HT1080 (cell line): ENCODE measurements around the gene PPP1R16B. TPM values are rescaled to one million over a fixed set of nuclear protein-coding genes. Genes with fewer than 3 reads are reported as not detected.

ENCODE experiments used
- DNase-seq: peaks from one replicate; pipeline ENCODE4 v3.0.0-alpha.2; 2015; ENCODE audit warnings: low read depth
- polyA plus RNA-seq, 2 experiments: library from polyadenylated mRNA; depleted of rRNA; stranded (reverse); fragments of >200 nt; gene quantifications; 2 replicates each; pipeline ENCODE4 v1.2.3, GENCODE V29; 2015
- total RNA-seq: library from RNA; depleted of rRNA; stranded (reverse); fragments of >200 nt; shearing (Covaris generic); gene quantifications from 2 replicates; pipeline ENCODE4 v1.2.3, GENCODE V29; 2014; rRNA removed

Gene PPP1R16B
- total RNA-seq = 0.03 and 0.05 TPM in 2 replicates
- polyA plus RNA-seq (2015; cell fraction: cytosol; rRNA removed) = 0.07 and 0.10 TPM in 2 replicates
- polyA plus RNA-seq (2015; cell fraction: nucleus; rRNA removed) = 0.02 and 0.06 TPM in 2 replicates

DNA sequence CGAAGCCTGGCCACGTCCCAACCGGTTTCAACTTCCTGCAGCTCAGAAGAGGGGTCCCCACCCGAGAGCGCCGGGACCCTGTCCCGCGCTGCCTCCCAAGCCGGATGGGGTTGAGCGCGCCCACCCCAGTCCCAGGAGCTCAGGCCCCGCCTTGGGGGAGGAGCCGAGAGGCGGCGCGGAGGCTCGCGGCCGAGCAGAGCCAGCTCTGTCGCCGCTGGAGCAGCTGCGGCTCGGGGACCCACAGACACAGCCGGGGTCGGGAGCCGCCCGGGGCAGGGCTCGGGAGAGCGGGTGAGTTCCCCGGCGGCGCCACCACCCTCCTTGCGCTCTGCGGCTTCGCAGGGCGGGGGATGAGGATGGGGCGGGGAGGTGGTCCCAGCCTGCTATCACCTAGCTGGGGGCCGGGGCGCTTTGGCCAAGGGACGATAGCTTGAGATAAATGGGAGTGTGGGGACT, at the start of gene PPP1R16B:
Gene PPP1R16B (plus strand): TSS at position 196 of the 456 bp plus-strand sequence. CDS start 30,229 bp downstream, outside the sequence.
- DNase-seq = no peak

DNA sequence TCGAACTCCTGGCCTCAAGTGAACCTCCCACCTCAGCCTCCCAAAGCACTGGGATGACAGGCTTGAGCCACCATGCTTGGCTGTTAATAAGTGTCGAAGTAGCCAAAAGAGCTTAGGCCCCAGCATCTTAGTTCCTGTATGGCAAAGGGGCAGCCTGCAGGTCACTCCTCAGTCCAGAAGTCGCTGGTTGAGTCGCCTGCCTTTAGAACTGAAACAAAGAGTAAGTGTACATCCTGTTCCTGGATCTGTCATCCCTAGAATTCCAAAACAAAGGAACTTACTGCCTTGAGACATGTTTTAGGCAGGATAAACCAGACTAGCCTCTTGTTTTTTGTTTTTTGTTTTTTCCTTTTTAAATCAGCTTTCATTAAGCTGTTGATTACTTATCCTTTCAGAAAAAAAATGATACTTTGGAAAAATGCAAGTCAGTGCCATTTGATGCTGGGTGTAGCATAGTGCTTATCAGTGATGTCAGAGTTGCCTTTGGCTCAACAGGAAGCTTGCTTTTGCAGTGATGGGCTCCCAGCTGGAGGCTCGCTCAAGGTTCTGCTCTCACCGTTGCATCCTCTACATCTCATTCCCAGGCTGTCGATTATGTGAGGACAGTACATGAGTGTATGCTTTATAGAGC, 48.2 kb upstream of the PPP1R16B start:
- DNase-seq = no peak

DNA sequence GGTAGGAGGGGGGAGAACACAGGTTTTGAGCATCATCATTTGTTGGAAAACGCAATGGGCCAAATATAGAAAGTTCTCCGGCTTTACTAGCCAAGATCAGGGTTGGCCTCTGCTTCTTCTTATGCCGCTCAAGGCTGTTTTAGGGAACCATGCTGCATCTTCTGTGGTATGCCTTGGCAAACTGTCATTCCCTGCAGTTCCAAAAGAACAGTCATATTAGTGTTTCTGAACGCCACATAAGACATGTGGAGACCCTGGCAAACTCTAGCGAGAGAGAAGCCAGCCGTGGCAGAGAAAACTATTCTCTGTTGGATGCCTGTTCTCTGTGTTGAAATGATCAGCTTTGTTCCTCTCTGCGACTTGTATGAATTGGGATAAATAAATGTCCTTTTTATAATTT, 46.4 kb upstream of the PPP1R16B start:
- DNase-seq = no peak

DNA sequence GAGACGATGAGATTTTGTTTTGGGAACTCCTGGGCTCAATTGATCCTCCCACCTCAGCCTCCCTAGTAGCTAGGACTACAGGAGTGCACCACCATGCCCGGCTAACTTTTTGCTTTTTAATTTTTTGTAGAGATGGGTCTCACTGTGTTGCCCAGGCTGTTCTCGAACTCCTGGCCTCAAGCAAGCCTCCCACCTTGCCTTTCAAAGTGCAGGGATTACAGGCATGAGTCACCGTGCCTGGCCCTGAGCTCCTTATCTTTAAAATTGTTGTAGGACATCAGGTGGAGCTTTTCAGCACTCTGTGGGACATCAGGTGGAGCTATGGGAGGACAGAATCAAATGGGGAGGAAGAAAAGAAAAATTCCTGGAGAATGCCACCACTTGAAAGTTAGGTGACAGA, 44.5 kb upstream of the PPP1R16B start:
- no peak for DNase-seq

DNA sequence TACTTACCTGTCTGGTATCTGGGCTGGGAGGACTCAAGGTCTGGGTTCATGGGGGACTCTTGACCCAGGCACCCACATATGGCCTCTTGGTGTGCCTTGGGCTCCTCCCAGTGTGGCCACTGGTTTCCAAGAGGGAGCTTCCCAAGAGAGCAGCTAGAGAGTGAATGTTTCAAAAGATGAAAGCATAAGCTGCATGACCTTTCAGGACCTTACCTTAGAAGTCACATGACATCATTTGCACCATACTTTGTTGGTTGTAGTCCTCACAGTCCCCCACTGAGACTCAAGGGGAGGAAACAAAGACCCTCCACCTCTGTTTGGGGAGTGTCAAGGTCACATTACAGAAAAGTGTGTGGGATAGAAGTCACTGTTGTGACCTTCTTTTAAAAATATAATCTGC, 43.3 kb upstream of the PPP1R16B start:
- no peak for DNase-seq

DNA sequence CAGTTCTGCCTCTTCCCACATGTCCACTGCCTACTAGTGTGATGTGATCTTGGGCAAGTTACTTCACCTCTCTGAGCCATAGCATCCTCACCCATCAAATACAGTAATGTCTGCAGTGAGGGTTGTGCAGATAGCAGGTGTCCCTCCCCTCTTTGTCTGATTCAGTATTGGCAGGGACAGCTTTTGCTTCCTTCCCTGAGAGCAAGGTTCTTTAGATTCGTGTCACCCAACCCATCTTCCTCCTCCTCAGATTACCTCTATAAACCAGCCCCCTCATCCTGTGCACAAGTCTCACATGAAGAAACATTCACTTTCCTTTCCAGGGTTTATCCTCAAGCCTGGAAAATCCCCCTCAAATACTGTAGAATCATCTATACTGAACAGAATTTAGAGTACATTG, 41.9 kb upstream of the PPP1R16B start:
- DNase-seq = no peak

DNA sequence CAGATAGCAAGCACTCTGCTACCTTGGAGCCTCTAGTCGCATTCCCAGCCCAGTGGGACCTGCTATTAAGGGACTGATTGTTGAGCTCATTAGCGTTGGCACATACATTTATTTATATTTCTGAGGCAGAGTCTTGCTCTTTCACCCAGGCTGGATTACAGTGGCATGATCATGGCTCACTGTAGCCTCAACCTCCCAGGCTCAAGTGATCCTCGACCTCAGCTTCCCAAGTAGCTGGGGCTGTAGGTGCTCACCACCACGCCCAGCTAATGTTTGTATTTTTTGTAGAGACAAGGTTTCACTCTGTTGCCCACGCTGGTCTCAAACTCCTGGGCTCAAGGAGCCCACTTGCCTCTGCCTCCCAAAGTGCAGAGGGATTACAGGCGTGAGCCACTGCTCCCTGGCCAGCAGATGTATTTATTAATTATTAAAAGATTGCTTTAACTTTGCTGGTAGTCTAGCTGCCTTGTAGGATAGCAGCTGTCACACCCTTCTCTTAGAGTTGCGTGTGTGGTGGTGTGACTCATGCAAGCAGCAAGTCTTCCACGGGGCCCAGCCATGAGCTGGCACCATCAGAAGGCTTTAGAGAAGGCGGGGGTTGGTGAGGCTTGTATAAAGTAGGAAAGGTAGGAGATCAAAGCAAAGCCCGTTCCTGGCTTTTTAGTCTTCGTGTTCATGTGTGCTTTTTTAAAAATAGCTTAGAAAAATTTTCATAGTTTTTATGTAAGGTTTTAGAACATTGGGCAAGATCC, 40.8 kb upstream of the PPP1R16B start:
- peak; percentile 87 for DNase-seq

DNA sequence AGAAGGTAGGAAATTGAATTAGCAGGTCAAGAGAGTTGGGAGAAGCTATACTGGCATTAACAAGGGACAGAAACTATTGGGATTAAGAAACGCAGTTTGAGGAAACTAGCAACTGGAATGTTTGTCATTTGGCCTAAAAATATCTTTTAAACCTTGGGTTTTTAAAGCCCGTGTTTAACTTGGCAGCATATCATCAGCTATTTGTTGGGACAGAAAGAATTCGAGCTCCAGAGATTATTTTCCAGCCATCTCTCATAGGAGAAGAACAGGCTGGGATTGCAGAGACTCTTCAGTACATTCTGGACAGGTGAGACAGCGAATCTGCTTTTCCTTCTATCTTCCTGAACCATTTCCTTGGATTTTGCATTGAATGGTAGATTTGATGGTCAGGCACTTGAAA, 39.4 kb upstream of the PPP1R16B start:
- DNase-seq = no peak

DNA sequence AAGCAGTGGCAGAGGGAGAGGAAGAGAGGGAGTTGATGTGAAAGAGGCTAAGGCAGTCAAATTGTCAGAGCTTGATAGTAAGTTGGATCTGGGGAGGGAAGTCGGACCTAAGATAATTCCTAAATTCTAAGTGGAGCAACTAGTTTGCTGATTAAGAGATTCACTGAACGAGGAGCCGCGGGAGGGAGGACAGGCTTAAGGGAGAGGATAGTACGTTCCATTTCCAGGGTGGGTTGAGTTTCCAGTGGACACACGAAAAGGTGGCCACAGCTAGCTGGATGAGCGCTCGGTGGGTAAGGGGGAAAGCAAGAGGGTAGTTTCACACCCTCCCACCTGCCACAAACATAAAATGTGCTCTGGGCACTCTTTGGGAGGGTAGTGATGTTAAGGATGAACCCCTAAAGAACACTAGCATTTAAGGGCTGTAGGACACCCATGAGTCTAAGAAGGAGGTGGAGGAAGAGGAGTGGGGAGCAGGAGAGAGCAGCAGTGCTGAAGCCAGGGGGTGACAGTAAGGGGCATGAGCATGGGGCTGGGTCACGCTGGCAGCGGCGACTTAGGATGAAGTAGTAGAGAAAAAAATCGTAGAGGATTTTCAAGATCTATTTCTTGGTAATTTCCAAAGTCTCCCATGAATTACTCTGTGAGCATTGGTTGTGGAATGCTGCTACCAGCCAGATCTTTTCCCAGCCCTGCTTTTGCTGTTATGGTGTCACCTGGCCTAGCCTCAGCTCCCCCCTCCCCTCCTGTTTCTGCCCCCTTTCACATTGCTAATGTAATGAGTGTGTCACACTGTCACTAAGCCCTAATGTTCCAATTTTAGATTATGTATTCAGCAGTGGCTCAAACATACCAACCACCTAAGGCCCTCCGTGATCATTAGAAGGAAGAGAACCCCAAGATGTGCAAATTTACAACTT, 35.9 kb upstream of the PPP1R16B start:
- no peak for DNase-seq

DNA sequence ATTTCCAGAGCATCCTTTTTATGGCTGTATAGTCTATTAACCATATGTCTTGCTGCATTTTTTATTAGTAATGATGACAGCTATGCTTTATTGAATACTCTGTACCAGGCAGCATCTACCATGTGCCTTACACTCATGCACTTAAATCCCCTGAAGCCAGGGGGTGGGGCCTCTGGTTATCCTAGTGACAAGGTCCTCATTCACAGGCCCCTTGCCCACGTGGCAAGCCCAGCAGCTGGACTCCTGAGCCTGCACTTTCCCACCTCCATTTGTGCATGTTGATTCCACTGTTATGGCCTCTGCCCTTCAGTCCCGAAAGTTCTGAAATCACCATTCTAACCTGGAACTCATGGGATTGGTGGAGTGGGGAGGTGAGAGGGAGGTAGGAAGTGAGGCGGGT, 35.0 kb upstream of the PPP1R16B start:
- DNase-seq = no peak

DNA sequence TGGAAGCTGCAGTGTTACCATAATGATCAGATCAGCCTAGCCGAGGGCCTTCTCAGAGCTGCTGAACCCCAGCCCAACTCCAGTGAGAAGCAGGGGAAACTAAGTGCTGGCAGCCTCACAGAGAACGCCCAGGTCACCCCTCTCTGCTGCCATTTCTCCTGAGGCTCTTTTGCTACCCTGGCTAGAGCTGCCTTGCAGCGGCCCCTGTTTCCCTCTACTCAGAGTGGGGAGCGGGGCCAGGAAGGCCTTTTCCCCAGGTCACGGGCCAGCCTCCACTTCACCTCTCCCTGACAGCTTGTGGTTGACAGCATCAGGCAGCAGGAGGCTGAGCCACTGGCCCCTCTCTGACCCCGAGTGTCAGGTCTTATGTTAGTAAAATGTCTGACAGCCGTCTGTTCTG, 34.5 kb upstream of the PPP1R16B start:
- no peak for DNase-seq

DNA sequence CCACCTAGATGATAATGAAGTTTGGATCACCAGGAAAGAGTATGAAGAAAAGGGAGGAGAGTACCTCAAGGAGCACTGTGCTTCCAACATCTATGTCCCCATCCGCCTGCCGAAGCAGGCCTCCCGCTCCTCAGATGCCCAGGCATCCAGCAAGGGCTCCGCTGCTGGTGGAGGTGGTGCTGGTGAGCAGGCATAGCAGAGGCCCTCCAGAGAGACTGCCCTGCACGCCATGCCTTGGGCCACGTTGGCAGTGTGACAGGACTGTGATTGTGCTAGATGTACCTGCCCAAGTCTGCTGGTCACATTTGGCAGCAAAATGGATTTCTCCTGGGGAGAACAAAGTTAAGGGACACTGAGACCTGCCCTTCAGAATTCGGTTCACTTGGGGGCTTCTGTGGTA, 33.9 kb upstream of the PPP1R16B start:
- no peak for DNase-seq

DNA sequence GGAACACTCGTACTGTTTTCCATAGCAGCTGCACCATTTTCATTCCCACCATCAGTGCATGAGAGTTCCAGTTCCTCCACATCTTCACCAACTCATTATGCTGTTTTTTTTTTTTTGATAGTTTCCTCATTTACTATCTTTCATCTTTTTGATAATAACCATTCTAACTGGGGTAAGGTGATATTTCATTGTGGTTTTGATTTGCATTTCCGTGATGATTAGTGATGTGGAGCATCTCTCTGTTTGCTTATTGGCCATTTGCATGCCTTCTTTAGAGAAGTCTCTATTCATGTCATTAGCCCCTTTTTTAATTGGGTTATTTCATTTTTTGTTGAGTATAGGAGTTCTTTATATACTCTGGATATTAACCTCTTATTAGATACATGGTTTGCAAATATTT, 31.3 kb upstream of the PPP1R16B start:
- DNase-seq = no peak

DNA sequence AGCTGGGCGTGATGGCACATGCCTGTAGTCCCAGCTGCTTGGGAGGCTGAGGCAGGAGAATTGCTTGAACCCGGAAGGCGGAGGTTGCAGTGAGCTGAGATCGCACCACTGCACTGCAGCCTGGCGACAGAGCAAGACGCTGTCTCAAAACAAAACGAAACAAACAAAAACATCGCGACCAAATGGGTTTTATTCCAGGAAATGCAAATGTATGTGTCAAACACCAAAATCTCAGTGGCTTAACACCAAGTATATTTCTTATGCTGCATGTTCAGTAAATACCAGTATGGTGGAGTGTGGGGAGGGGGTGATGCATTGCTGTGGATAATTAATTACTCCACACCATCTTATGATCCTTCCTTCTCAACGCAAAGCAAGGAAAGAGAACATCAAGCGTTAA, 29.1 kb upstream of the PPP1R16B start:
- no peak for DNase-seq

DNA sequence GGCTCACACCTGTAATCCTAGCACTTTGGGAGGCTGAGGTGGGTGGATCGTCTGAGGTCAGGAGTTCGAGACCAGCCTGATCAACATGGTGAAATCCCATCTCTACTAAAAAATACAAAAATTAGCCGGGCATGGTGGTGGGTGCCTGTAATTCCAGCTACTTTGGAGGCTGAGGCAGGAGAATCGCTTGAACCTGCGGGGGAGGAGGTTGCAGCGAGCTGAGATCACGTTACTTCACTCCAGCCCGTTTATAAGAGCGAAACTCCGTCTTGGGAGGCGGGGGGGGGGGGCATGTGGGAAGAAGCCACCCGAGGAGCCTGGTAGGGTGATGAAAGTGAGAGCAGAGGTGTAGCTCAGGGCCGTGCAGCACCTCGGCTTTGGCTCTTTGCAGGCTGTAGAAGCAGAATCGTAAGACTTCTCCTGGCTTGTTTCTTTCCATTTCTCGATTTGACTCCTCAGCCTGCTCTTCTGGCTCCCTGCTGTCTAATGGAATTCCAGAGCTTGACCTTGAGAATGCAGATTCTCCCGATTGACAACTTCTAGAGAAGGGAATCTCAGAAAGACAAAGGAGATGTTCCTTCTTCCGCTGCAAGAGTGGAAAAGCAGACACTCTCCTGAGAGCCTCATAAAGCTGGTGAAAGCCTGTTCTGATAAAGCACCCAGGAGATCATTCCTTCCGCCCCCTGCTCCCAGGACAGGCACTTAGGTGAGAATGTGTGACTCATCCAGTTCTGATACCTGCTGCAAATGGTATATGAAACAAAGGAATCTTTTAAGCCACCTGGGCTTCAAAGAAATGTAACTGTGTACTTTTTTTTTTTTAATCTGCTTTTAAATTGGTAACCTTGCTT, 26.0 kb upstream of the PPP1R16B start:
- no peak for DNase-seq

DNA sequence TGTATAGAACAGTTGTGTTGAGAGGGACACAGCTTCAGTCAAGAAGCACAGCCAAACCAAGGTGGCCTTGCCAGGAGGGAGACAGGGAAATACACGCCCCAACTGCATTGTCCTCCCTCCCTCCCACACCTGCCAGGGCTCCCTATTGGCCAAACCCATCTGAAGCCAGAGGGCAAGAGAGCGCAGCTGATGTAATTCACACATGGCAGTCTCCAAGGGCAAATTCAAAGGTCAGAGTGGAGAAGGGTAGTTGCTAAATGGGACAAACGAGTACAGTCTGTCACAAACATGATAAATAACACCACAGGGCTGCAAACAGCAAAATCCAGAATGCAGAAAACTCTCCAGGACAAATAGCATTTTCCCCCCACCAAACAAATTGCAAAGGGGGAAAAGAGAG, 23.2 kb upstream of the PPP1R16B start:
- no peak for DNase-seq

DNA sequence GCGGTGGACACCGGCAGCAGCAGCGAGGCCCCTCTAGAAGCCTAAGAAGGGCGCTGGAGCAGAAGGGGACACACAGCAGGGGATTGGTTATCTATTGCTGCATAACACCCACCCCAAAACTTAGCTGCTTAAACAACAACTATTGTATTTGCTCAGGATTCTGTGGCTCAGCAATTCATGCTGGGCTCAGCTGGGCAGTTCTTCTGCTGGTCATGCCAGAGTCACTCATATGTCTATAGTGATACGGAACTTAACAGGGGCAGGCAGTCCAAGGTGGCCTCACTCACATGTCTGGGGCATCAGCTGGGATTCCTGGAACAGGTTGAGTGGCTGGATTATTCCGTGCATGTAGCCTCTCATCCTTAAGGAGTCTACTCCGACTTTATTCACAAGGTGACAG, 17.6 kb upstream of the PPP1R16B start:
- DNase-seq = no peak

DNA sequence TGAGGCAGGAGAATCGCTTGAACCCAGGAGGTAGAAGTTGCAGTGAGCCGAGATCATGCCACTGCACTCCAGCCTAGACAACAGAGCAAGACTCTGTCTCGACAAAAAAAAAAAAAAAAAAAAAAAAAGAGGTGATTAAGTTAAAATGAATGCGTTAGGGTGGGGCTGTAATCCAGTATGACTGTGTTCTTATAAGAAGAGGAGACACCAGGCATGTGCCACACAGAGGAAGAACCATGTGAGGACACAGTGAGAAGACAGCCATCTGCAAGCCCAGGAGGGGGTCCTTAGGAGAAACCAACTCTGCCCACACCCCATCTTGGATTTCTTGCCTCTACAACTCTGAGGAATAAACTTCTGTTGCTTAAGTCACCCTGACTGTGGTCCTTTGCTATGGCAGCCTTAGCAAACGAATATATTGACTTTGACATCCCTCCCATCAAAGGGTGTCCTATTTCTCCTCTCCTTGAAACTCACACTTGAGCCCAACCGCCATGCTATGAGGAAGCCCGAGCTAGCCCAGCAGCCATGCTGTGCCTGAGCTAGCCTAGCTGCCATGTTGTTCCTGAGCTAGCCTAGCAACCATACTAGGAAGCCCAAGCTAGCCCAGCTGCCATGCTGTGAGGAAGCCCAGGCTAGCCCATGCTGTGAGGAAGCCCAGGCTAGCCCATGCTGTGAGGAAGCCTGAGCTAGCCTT, 15.8 kb upstream of the PPP1R16B start:
- peak; percentile 81 for DNase-seq

DNA sequence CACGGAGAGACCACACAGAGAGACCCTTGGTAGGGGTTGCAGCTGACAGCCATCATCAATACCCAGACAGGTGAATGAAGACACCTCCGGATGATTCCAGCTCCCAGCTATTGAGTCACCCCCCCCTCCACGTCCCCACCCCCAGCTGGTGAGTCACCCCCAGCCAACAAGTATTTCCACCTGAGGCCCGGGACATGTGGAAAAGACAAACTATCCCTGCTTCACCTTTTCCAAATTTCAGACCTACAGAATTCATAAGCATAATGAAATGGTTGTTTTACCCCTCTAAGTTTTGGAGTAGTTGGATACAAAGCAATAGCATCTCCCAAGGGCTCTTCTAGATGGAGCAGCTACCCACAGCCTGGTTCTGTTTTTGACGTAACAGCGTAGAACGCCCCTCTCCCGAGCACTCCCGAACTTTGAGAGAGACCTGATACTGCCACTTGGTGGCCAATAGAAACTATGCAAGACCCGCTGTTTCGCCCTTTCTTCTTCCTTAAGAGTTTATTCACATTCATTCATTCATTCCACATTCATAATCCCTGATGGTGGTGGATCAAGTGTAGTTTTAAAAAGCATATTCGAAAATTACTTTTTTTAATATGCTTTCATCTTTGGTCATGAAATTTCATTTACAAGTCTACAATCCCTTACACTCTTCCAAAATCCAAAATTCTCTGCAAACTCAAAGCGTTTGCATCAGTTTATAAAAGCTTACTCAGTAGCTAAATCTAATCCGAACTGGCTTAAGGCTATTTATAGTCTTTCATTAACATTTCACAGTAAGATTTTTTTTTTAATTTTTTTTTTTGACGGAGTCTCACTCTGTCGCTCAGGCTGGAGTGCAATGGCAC, 15.1 kb upstream of the PPP1R16B start:
- DNase-seq = peak; percentile 50
